Smooth muscle cell (in vitro differentiated cells): Measurements from ENCODE around the gene CHST14. TPM values are rescaled to one million over a fixed set of nuclear protein-coding genes. Genes with fewer than 3 reads are reported as not detected.

ENCODE experiments used
- DNase-seq: peaks from one replicate; lab custom pipeline; 2025; ENCODE audit not compliant: unreplicated experiment; lab: John Stamatoyannopoulos, UW
- H2AFZ ChIP-seq: fragments of 200-600 bp; sonication (generic); 2 replicates; pipeline ENCODE4 v1.6.0; 2016; ENCODE audit warnings: antibody characterized with exemption, low read depth, mild to moderate bottlenecking
- H3F3A ChIP-seq: fragments of 200-600 bp; sonication (generic); 2 replicates; pipeline ENCODE4 v1.6.0; 2017; ENCODE audit warnings: antibody characterized with exemption, low read depth
- H3K27ac ChIP-seq: fragments of 200-600 bp; sonication (generic); 2 replicates; pipeline ENCODE4 v1.5.1; 2016; ENCODE audit warnings: low read depth, mild to moderate bottlenecking
- H3K27me3 ChIP-seq: fragments of 200-600 bp; sonication (generic); 2 replicates; pipeline ENCODE4 v1.6.1; 2016; ENCODE audit warnings: low read depth, mild to moderate bottlenecking
- H3K36me3 ChIP-seq: fragments of 200-600 bp; sonication (generic); 2 replicates; pipeline ENCODE4 v1.5.1; 2016; ENCODE audit warnings: low read depth
- H3K4me1 ChIP-seq: fragments of 200-600 bp; sonication (generic); 2 replicates; pipeline ENCODE4 v1.5.1; 2016; ENCODE audit warnings: low read depth
- H3K4me2 ChIP-seq: fragments of 200-600 bp; sonication (generic); 2 replicates; pipeline ENCODE4 v1.6.0; 2016; ENCODE audit warnings: mild to moderate bottlenecking
- H3K4me3 ChIP-seq: fragments of 200-600 bp; sonication (generic); 2 replicates; pipeline ENCODE4 v1.5.1; 2016; ENCODE audit warnings: mild to moderate bottlenecking
- H3K79me2 ChIP-seq: fragments of 200-600 bp; sonication (generic); 2 replicates; pipeline ENCODE4 v1.6.0; 2016; ENCODE audit warnings: low read depth, mild to moderate bottlenecking
- H3K9ac ChIP-seq: fragments of 200-600 bp; sonication (generic); 2 replicates; pipeline ENCODE4 v1.6.0; 2016; ENCODE audit warnings: low read depth
- H3K9me3 ChIP-seq: fragments of 200-600 bp; sonication (generic); replicated peaks from 2 replicates; pipeline ENCODE4 v1.5.1; 2016; ENCODE audit warnings: low read depth
- H4K20me1 ChIP-seq: fragments of 200-600 bp; sonication (generic); 2 replicates; pipeline ENCODE4 v1.6.0; 2016; ENCODE audit warnings: low read depth
- CTCF ChIP-seq: fragments of 200-600 bp; sonication (generic); IDR thresholded peaks from 2 replicates; pipeline ENCODE4 v1.5.1; 2017; ENCODE audit warnings: borderline replicate concordance, mild to moderate bottlenecking, antibody characterized with exemption; ENCODE audit not compliant: insufficient read depth, poor library complexity, severe bottlenecking
- WGBS: methylation state at CpG from one replicate; pipeline ENCODE4 v1.1.7; 2016; ENCODE audit warnings: low lambda C conversion rate; 5-methylcytosine and 5-hydroxymethylcytosine counted together
- polyA plus RNA-seq: library from polyadenylated mRNA; unstranded; fragments of >200 nt; fragmentation: Nextera tagmentation; extraction: Ambion mirVana; gene quantifications from 2 replicates; pipeline ENCODE4 v1.2.1, GENCODE V29; 2016
- total RNA-seq: library from RNA; depleted of rRNA; stranded (reverse); fragments of >200 nt; gene quantifications from 2 replicates; pipeline ENCODE4 v1.2.3, GENCODE V29; 2014

Gene CHST14
- total and polyA plus RNA-seq, 2 experiments from 2014 or later: 19.1 to 24.6 TPM

DNA sequence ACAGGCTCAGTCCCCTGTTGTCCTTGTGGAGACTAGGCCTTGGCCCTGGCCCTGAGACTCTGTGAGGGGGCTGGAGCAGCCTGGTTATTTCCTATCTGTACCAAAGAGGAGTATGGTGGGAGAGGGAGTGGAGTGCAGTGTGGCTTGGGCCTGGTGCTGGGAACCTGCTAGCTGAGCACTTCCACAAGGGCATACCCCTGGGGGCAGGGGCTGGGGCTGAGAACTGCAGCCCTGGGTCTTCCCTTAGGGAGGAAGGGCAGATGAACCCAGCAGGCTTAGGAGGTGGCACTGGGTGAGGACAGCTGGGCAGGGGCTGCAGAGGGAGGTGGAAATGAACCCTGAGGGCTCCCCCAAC is 3.5 kb upstream of the CHST14 start:
- Histone ChIP-seq H3K79me2 (no peaks in the 10 kb centered on the region), H3K36me3 (no peaks in the 10 kb centered on the region), H3K27me3 (no peaks in the 10 kb centered on the region), H3K4me1 (peaks cover 12% of the 10 kb centered on the region), H2AFZ (no peak overlapping the region), H3K9ac (no peak overlapping the region), H4K20me1 (peaks cover 25% of the 10 kb centered on the region), H3F3A (peaks cover 16% of the 10 kb centered on the region), H3K9me3 (no peaks in the 10 kb centered on the region), H3K4me2 (no peak overlapping the region), H3K4me3 (no peak overlapping the region), H3K27ac (no peak overlapping the region)
- TF ChIP-seq CTCF: no peak
- DNase-seq: no peak

GRCh38 chr15:40468898-40469331 is 1.9 kb upstream of the CHST14 start:
- Histone ChIP-seq H4K20me1 (peaks cover 10% of the 10 kb centered on the region), H3F3A (peaks cover 16% of the 10 kb centered on the region), H3K9ac (no peak overlapping the region), H3K36me3 (no peaks in the 10 kb centered on the region), H3K27me3 (no peaks in the 10 kb centered on the region), H3K79me2 (no peaks in the 10 kb centered on the region), H3K4me2 (no peak overlapping the region), H3K4me3 (no peak overlapping the region), H3K9me3 (no peaks in the 10 kb centered on the region), H2AFZ (no peak overlapping the region), H3K27ac (no peak overlapping the region), H3K4me1 (peaks cover 12% of the 10 kb centered on the region)
- DNase-seq: no peak
- WGBS: 84% methylated on average over 4 of the region's 4 CpGs
- no peak for TF ChIP-seq CTCF

GRCh38 chr15:40469776-40470390 is 901 bp upstream of the CHST14 start:
- H2AFZ ChIP-seq: no peak overlapping the region

More at GRCh38 chr15:40469776-40470390, 901 bp upstream of the CHST14 start:
- Histone ChIP-seq H3K4me2 (peak overlapping the region; percentile 100), H3K27ac (peak overlapping the region; percentile 82), H3F3A (peaks cover 16% of the 10 kb centered on the region), H3K9me3 (no peaks in the 10 kb centered on the region), H3K4me1 (peaks cover 12% of the 10 kb centered on the region), H4K20me1 (peaks cover 4% of the 10 kb centered on the region), H3K27me3 (no peaks in the 10 kb centered on the region), H3K9ac (peak overlapping the region; percentile 68), H3K4me3 (peak overlapping the region; percentile 84), H3K79me2 (no peaks in the 10 kb centered on the region), H3K36me3 (no peaks in the 10 kb centered on the region)
- no peak for TF ChIP-seq CTCF
- WGBS: 74% methylated on average over 7 of the region's 7 CpGs
- DNase-seq: no peak
